IMR-90 (cell line): ENCODE results near the gene SLC1A7. TPM values are rescaled to one million over a fixed set of nuclear protein-coding genes. Genes with fewer than 3 reads are reported as not detected.
A peak's percentile ranks its signal among the peaks of the same experiment; 100 is the strongest.

Source experiments
- ATAC-seq: fragments of 200-7000 bp; cut with Tn5 transposase; 2 replicates; pipeline ENCODE4 v1.9.1; 2020; ENCODE audit warnings: low read depth, mild to moderate bottlenecking, moderate library complexity
- BruUV-seq: library from RNA; stranded (reverse); fragments of 400-500 nt; replicated peaks from 2 replicates; lab custom pipeline; 2021; lab: Mats Ljungman, UMichigan
- CTCF ChIA-PET: fragments of 300-600 bp; formaldehyde crosslinking; extraction: SDS; loops from one replicate; lab custom pipeline; 2021; ENCODE audit warnings: antibody characterized with exemption; lab: Yijun Ruan, JAX
- POLR2A ChIA-PET: fragments of 300-600 bp; sonication (Branson Sonifier 250); formaldehyde crosslinking; loops from one replicate; lab custom pipeline; 2022; ENCODE audit warnings: antibody characterized with exemption; ENCODE audit not compliant: unreplicated experiment; lab: Charles Lee
- DNase-seq: peaks from one replicate; pipeline ENCODE4 v3.0.0; 2013
- H2AFZ ChIP-seq: replicated peaks from 2 replicates; pipeline ENCODE3; 2013; ENCODE audit warnings: low read length, mild to moderate bottlenecking; ENCODE audit not compliant: poor library complexity
- H2AK5ac ChIP-seq: 2 replicates; pipeline ENCODE4 v1.6.1; 2013; ENCODE audit warnings: low read depth, low read length, inconsistent platforms
- H2AK9ac ChIP-seq: replicated peaks from 2 replicates; pipeline ENCODE3; 2013; ENCODE audit warnings: mild to moderate bottlenecking, low read depth, low read length, moderate library complexity; ENCODE audit not compliant: poor library complexity
- H2BK120ac ChIP-seq: 2 replicates; pipeline ENCODE4 v1.6.1; 2013; ENCODE audit warnings: low read depth, low read length, inconsistent platforms
- H2BK15ac ChIP-seq: 3 replicates; pipeline ENCODE4 v1.6.1; 2013; ENCODE audit warnings: low read depth, low read length, inconsistent platforms
- H2BK20ac ChIP-seq: 2 replicates; pipeline ENCODE4 v1.6.1; 2013; ENCODE audit warnings: low read depth, mild to moderate bottlenecking, inconsistent platforms, low read length, moderate library complexity
- H2BK5ac ChIP-seq: 2 replicates; pipeline ENCODE4 v1.6.1; 2013; ENCODE audit warnings: mild to moderate bottlenecking, low read depth, low read length, inconsistent platforms; ENCODE audit not compliant: poor library complexity, severe bottlenecking
- H3K14ac ChIP-seq: replicated peaks from 2 replicates; pipeline ENCODE4 v1.6.1; 2013; ENCODE audit warnings: low read depth, low read length, inconsistent platforms
- H3K18ac ChIP-seq: 2 replicates; pipeline ENCODE4 v1.6.1; 2013; ENCODE audit warnings: low read depth, low read length, control low read depth
- H3K23ac ChIP-seq: 2 replicates; pipeline ENCODE4 v1.6.1; 2013; ENCODE audit warnings: low read depth, low read length, inconsistent platforms
- H3K27ac ChIP-seq: 2 replicates; pipeline ENCODE4 v1.5.1; 2013; ENCODE audit warnings: mild to moderate bottlenecking, control low read depth, low read length; ENCODE audit not compliant: insufficient read depth
- H3K27me3 ChIP-seq: 2 replicates; pipeline ENCODE4 v1.6.1; 2013; ENCODE audit warnings: low read length; ENCODE audit not compliant: control insufficient read depth, insufficient read depth
- H3K36me3 ChIP-seq: 2 replicates; pipeline ENCODE4 v1.6.1; 2013; ENCODE audit warnings: low read length, mixed read lengths; ENCODE audit not compliant: control insufficient read depth, insufficient read depth
- H3K4ac ChIP-seq: 2 replicates; pipeline ENCODE4 v1.6.1; 2013; ENCODE audit warnings: low read depth, low read length, inconsistent platforms
- H3K4me1 ChIP-seq: 2 replicates; pipeline ENCODE4 v1.6.1; 2013; ENCODE audit warnings: low read length, mixed read lengths; ENCODE audit not compliant: control insufficient read depth, insufficient read depth
- H3K4me2 ChIP-seq: 2 replicates; pipeline ENCODE4 v1.6.1; 2013; ENCODE audit warnings: low read depth, mild to moderate bottlenecking, control low read depth, low read length, moderate library complexity
- H3K4me3 ChIP-seq: 2 replicates; pipeline ENCODE4 v1.5.1; 2013; ENCODE audit warnings: low read depth, mild to moderate bottlenecking, control low read depth, low read length, moderate library complexity; ENCODE audit not compliant: insufficient read depth
- H3K56ac ChIP-seq: 2 replicates; pipeline ENCODE4 v1.6.1; 2013; ENCODE audit warnings: low read length, inconsistent platforms; ENCODE audit not compliant: insufficient read depth; ENCODE audit errors: extremely low read depth
- H3K79me1 ChIP-seq, 2 experiments: 2 replicates each; pipeline ENCODE4 v1.6.1; 2013; ENCODE audit warnings: low read length in 2 of 2, inconsistent platforms in 1 of 2, low read depth in 1 of 2
- H3K9ac ChIP-seq: 2 replicates; pipeline ENCODE4 v1.6.1; 2013; ENCODE audit warnings: low read depth, low read length, control low read depth
- H3K9me1 ChIP-seq: 2 replicates; pipeline ENCODE4 v1.6.1; 2013; ENCODE audit warnings: low read length, inconsistent platforms; ENCODE audit not compliant: insufficient read depth
- H3K9me3 ChIP-seq: 2 replicates; pipeline ENCODE4 v1.6.1; 2013; ENCODE audit warnings: low read length; ENCODE audit not compliant: control insufficient read depth, insufficient read depth
- H4K20me1 ChIP-seq: 2 replicates; pipeline ENCODE4 v1.6.1; 2013; ENCODE audit warnings: low read length, inconsistent platforms; ENCODE audit not compliant: insufficient read depth
- H4K5ac ChIP-seq: 2 replicates; pipeline ENCODE4 v1.6.1; 2013; ENCODE audit warnings: mild to moderate bottlenecking, low read depth, low read length, control low read depth
- H4K8ac ChIP-seq, 2 experiments: 2 replicates each; pipeline ENCODE4 v1.6.1; 2013; ENCODE audit warnings: low read depth in 2 of 2, low read length in 2 of 2, control low read depth in 1 of 2, inconsistent platforms in 1 of 2
- H4K91ac ChIP-seq: 2 replicates; pipeline ENCODE4 v1.6.1; 2013; ENCODE audit warnings: low read depth, low read length, inconsistent platforms; ENCODE audit not compliant: insufficient read depth
- CEBPB ChIP-seq: IDR thresholded peaks from 2 replicates; pipeline ENCODE4 v1.6.1; 2012; ENCODE audit warnings: low read depth, low read length, improper control_type of control experiment
- CHD1 ChIP-seq: IDR thresholded peaks from 2 replicates; pipeline ENCODE4 v1.6.1; 2012; ENCODE audit warnings: low read depth, low read length, improper control_type of control experiment
- CTCF ChIP-seq: conservative IDR thresholded peaks from 2 replicates; pipeline ENCODE4 v1.5.1; 2012; ENCODE audit warnings: mild to moderate bottlenecking, low read depth, low read length, improper control_type of control experiment
- ELK1 ChIP-seq: fragments of 150-350 bp; IDR thresholded peaks from 2 replicates; pipeline ENCODE4 v1.6.1; 2016; ENCODE audit warnings: low read depth, mild to moderate bottlenecking, low read length, moderate library complexity, borderline replicate concordance
- FOS ChIP-seq: fragments of 150-350 bp; IDR thresholded peaks from 2 replicates; pipeline ENCODE4 v1.6.1; 2016; ENCODE audit warnings: low read depth, low read length
- MAFK ChIP-seq: IDR thresholded peaks from 2 replicates; pipeline ENCODE4 v1.6.1; 2012; ENCODE audit warnings: low read depth, low read length, improper control_type of control experiment
- MAZ ChIP-seq: IDR thresholded peaks from 2 replicates; pipeline ENCODE4 v1.6.1; 2012; ENCODE audit warnings: low read depth, mild to moderate bottlenecking, low read length, improper control_type of control experiment, moderate library complexity, borderline replicate concordance
- MXI1 ChIP-seq: IDR thresholded peaks from 2 replicates; pipeline ENCODE4 v1.6.1; 2012; ENCODE audit warnings: low read depth, mild to moderate bottlenecking, low read length, moderate library complexity, borderline replicate concordance
- POLR2A ChIP-seq: IDR thresholded peaks from 2 replicates; pipeline ENCODE4 v1.6.1; 2012; ENCODE audit warnings: mild to moderate bottlenecking, low read depth, low read length
- RCOR1 ChIP-seq: IDR thresholded peaks from 2 replicates; pipeline ENCODE4 v1.6.1; 2012; ENCODE audit warnings: mild to moderate bottlenecking, low read length, improper control_type of control experiment; ENCODE audit not compliant: insufficient replicate concordance
- RFX5 ChIP-seq: IDR thresholded peaks from 2 replicates; pipeline ENCODE4 v1.8.0; 2012; ENCODE audit warnings: low read depth, mild to moderate bottlenecking, low read length, moderate library complexity
- USF2 ChIP-seq: fragments of 150-350 bp; IDR thresholded peaks from 2 replicates; pipeline ENCODE4 v1.6.1; 2017; ENCODE audit warnings: mild to moderate bottlenecking, antibody characterized with exemption, low read length, low read depth
- WGBS, 2 experiments: methylation state at CpG; one replicate each; pipeline versions ENCODE4 v1.1.5 to v1.1.7; 2013; ENCODE audit warnings: missing lambda C conversion rate in 2 of 2; ENCODE audit not compliant: insufficient read length in 1 of 2; ENCODE audit errors: extremely low coverage in 2 of 2; 5-methylcytosine and 5-hydroxymethylcytosine counted together
- dilution Hi-C: fragments of 300-500 bp; cut with HindIII; formaldehyde crosslinking; loops from one replicate; pipeline ENCODE4 v1.14.3; 2018; ENCODE audit warnings: low sequenced_read_pairs; ENCODE audit not compliant: unreplicated experiment
- in situ Hi-C: fragments of 300-500 bp; cut with MboI; formaldehyde crosslinking; loops from 3 replicates; pipeline ENCODE4 v1.14.3; 2019; ENCODE audit warnings: low sequenced_read_pairs, inconsistent platforms, mixed read lengths
- intact Hi-C: fragments of 100-400 bp; cut with micrococcal nuclease; formaldehyde crosslinking; loops from 2 replicates; pipeline ENCODE4 v1.10.0; 2022
- polyA plus RNA-seq, 3 experiments: library from polyadenylated mRNA; depleted of rRNA; stranded (reverse); fragments of >200 nt; gene quantifications; 2 replicates each; pipeline ENCODE4 v1.2.3, GENCODE V29; 2012; ENCODE audit warnings: low replicate concordance in 1 of 3
- total RNA-seq: library from RNA; depleted of rRNA; stranded (reverse); fragments of >200 nt; gene quantifications from 2 replicates; pipeline ENCODE4 v1.2.3, GENCODE V29; 2012

Gene SLC1A7
- total and polyA plus RNA-seq, 2 of the 4 experiments (the other 2 are of a cell fraction) = 0.05 TPM; not detected in 1

- Histone ChIP-seq H2BK120ac (peak overlapping the region; percentile 96), H3K4me3 (no peak overlapping the region), H3K79me1 (0 out of 4 replicates have a peak, but pooled peaks cover 0 to under 1% of the 10 kb centered on the region in 2 experiments), H3K56ac (no peak overlapping the region), H3K4me1 (peaks cover 33% of the 10 kb centered on the region), H3K36me3 (no peaks in the 10 kb centered on the region), H4K8ac (peak overlapping the region; percentile 83 to 97; a peak in 2 of 4 replicates), H3K9ac (no peak overlapping the region), H3K4ac (peak overlapping the region; percentile 98), H3K9me1 (peaks cover 41% of the 10 kb centered on the region), H2AFZ (no peak overlapping the region), H3K27me3 (no peaks in the 10 kb centered on the region), H4K20me1 (no peaks in the 10 kb centered on the region), H3K14ac (peak overlapping the region; percentile 98), H3K4me2 (no peak overlapping the region), H3K27ac (no peak overlapping the region), H2AK9ac (peak overlapping the region; percentile 67), H2BK15ac (peak overlapping the region; percentile 83; the same call in 2 of the 3 replicates), H2AK5ac (peak overlapping the region; percentile 99), H2BK20ac (peak overlapping the region; percentile 92), H3K18ac (peak overlapping the region; percentile 85), H4K5ac (peak overlapping the region; percentile 80; the same call in 1 of the 2 replicates), H3K23ac (no peak overlapping the region), H3K9me3 (peaks cover 17% of the 10 kb centered on the region), H2BK5ac (peak overlapping the region; percentile 88), H4K91ac (peak overlapping the region; percentile 99)
- WGBS, 2 experiments = 100% methylated on average over 3 of the region's 6 CpGs; no CpG with 5 or more reads in 1 of the 2 experiments
- BruUV-seq = no TSS peak
- ChIA-PET CTCF (no interaction called here), POLR2A (no interaction called here)
- ATAC-seq (no peak), DNase-seq (no peak)
- TF ChIP-seq MAFK (no peak), RFX5 (no peak), MXI1 (no peak), CTCF (no peak), CHD1 (no peak), USF2 (no peak), MAZ (no peak), FOS (no peak), RCOR1 (no peak), POLR2A (no peak), CEBPB (no peak), ELK1 (no peak)
- in situ Hi-C loops (no loop called here), intact Hi-C loops (no loop called here), dilution Hi-C loops (no loop called here)
These were observed 28.3 kb downstream of the SLC1A7 start for GRCh38 chr1:53114090-53114489.
